ENCODE results near the gene MBNL2.
"Not testable (repeated sequence)": the region's sequence is repeated elsewhere in the genome, so short reads cannot be mapped to it uniquely, and the experiment has no call there.

MBNL2 gene

GRCh38 chr13:97221989-97222700 lies at the start of gene MBNL2:
Gene MBNL2, plus strand, starts transcription at chr13:97222333. Its CDS starts 53,903 bp downstream, at chr13:97276236.
- DNase-seq (ENCODE audit: low spot score), result peak; percentile 89

- no peak for DNase-seq (ENCODE audit: low spot score)
Observed at GRCh38 chr13:97174638-97175037, 47.5 kb upstream of the MBNL2 start.

- DNase-seq (ENCODE audit: low spot score), result no peak
Observed at GRCh38 chr13:97175041-97175440, 47.1 kb upstream of the MBNL2 start.

DNA sequence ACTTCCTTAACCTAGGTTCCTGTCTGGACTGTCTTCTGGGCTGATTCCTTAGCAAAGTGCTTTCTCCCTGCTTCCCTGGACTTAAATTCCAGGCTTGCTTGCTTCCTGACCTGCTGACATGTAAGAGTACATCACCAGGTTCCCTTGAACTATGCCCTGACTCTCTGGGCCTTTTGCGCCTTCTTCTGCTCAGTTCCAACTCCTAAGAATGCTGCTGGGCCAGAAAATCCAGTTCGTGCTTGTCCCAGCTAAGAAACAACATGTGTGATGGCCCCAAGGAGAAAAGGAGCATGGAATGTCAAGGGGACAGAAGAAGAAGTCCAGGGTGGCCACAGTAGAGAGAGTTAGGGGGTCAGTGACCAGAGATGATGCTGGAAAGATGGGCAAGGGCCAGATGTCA lies 42.6 kb upstream of the MBNL2 start:
- DNase-seq (ENCODE audit: low spot score), result no peak

GRCh38 chr13:97182111-97182890 lies 39.8 kb upstream of the MBNL2 start:
- DNase-seq (ENCODE audit: low spot score), result no peak

- no peak for DNase-seq (ENCODE audit: low spot score)
Observed at GRCh38 chr13:97185291-97185690, 36.8 kb upstream of the MBNL2 start.

DNA sequence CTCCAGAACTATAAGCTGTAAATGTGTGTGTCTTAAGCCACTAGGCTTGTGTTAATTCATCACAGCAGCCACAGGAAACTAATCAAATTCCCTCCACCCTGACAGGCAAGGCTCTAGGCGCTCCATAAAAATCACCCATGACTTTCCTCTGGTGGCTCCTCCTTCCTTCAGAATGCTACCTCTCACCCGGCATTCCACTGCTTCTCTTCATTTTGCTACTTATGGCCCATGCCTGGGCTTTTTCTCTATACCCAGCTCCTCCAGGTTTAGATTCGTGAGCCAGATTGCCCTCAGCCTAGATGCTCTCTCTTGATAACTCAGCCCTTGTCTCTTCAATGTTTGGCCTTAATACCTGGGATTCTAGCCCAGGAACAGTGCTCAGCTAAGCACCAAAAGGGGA lies 36.4 kb upstream of the MBNL2 start:
- no peak for DNase-seq (ENCODE audit: low spot score)

GRCh38 chr13:97188207-97188606 lies 33.9 kb upstream of the MBNL2 start:
- DNase-seq (ENCODE audit: low spot score), result no peak

- no peak for DNase-seq (ENCODE audit: low spot score)
Observed at GRCh38 chr13:97189928-97190327, 32.2 kb upstream of the MBNL2 start.

GRCh38 chr13:97191142-97191541 lies 31.0 kb upstream of the MBNL2 start:
- no peak for DNase-seq (ENCODE audit: low spot score)

DNA sequence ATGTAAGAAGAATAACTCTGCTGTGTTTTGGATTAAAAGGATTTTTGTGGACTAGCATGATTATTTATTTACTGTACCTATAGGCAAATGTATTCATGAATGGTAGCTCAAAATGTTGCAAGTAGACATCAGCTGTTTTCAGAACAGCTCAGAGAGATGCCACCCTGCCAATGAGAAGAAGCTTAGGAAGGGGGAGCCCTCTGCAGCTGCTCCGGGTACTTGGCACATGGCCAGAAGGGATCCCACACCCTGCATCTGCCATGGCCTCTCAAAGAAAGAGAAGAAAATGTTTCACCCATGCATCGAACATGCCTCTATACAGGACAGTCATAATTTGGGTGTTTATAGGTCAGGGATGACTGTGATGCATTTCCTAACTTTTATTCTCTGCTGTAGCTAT lies 30.5 kb upstream of the MBNL2 start:
- DNase-seq (ENCODE audit: low spot score), result no peak

DNA sequence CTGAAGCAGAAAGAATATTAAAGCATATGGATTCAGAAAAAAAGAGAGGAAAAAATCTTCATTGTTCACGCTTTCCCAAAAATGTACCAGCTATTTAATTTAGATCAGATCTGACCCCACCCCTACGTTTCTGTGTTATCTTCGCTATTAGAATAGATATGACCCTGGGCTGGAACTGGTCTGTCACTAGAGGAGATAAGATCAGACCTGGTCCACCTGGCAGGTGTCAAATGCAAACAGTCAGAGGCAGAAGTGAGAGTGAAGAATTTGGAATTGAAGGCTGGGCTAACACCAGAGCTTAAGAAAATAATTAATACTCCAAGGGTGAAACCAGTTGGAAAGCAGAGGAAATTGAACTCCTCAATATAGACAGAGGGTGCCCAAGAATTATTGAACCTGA lies 30.0 kb upstream of the MBNL2 start:
- DNase-seq (ENCODE audit: low spot score), result no peak

GRCh38 chr13:97193577-97193976 lies 28.6 kb upstream of the MBNL2 start:
- DNase-seq (ENCODE audit: low spot score), result no peak

- DNase-seq (ENCODE audit: low spot score), result no peak
Observed at GRCh38 chr13:97194479-97194878, 27.7 kb upstream of the MBNL2 start.

DNA sequence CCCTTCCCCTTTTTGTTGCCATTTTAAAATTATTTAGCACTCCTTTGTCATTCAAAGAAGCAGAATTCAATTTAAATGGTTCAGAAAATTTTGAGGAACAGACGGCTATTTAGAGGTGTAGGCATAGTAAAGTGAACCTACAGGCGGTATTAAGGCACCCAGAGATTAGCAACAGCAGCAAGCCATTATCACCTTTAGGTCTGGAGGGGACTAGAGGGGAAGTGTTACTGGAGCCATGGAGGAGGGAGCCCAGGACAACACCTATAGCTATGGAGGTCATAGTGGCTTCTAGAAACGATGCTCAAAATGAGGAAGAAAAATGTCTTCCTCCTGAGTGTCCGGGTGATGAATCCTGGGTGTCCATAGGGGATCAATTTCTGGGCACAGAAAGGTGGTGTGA lies 25.8 kb upstream of the MBNL2 start:
- no peak for DNase-seq (ENCODE audit: low spot score)

DNA sequence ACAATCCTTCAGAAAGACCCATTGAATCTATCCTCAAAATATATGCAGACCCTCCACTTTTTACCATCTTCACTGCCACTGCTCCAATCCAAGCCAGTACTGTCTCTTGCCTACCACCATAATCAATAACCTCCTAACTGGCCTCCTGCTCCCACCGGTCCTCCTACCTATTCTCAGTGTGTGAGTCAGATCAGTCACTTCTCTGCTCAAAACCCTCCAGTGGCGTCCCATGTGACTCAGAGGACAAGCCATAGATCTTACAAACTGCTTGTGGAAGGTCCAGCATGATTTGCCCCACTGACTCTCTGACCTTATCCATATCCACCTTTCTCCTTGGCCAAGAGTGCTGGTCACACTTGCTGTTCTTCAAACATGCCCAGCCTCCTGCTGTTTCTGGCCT lies 23.4 kb upstream of the MBNL2 start:
- no peak for DNase-seq (ENCODE audit: low spot score)

- DNase-seq (ENCODE audit: low spot score), result no peak
Observed at GRCh38 chr13:97199451-97199850, 22.7 kb upstream of the MBNL2 start.

- DNase-seq (ENCODE audit: low spot score), result no peak
Observed at GRCh38 chr13:97200081-97200942, 21.8 kb upstream of the MBNL2 start.

- DNase-seq (ENCODE audit: low spot score), result no peak
Observed at GRCh38 chr13:97202761-97203160, 19.4 kb upstream of the MBNL2 start.

- no peak for DNase-seq (ENCODE audit: low spot score)
Observed at GRCh38 chr13:97205465-97205864, 16.7 kb upstream of the MBNL2 start.

GRCh38 chr13:97205982-97206381 lies 16.2 kb upstream of the MBNL2 start:
- DNase-seq (ENCODE audit: low spot score), result no peak

GRCh38 chr13:97207252-97207651 lies 14.9 kb upstream of the MBNL2 start:
- DNase-seq (ENCODE audit: low spot score), result not testable (repeated sequence)

DNA sequence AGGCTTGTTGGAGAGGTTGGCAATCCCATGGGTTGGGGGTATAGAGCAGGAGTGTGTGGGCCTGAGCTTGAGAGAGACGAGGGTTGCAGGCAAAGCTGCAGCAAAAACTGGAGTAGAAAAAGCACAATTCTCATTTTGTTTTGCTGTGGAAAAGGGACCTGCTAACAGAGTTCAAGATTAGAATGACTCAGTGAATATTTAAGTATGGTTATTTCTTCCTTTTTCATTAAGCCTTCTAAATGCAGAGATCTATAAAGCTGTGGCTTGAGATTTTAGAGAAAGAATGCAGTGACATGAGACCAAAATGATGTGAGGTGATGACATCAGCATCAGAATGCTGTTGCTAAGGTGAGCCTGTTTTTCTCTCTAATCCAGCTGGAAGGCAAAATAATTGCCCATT lies 10.8 kb upstream of the MBNL2 start:
- DNase-seq (ENCODE audit: low spot score), result no peak
